ENCODE results near the gene TRPM1.

The TRPM1 gene

GRCh38 chr15:31081588-31082250, 19.8 kb downstream of the TRPM1 start:
- peak; percentile 97 for DNase-seq
- Histone ChIP-seq H3K4me1 (ENCODE audit: low read length) (peaks cover 81% of the 10 kb centered on the region), H3K4me2 (ENCODE audit: low read depth, low read length) (peak overlapping the region; percentile 85), H3F3A (ENCODE audit: insufficient read depth, low read length) (peaks cover 36% of the 10 kb centered on the region), H4K20me1 (ENCODE audit: insufficient read depth, low read length) (no peaks in the 10 kb centered on the region), H3K36me3 (replicated peaks; ENCODE audit: insufficient read depth, low read length) (no peaks in the 10 kb centered on the region), H2AFZ (ENCODE audit: low read length) (peak overlapping the region; percentile 18; the same call in 1 of the 2 replicates), H3K27ac (ENCODE audit: low read length) (peak overlapping the region; percentile 93), H3K9ac (ENCODE audit: low read length) (peak overlapping the region; percentile 60), H3K9me3 (replicated peaks; ENCODE audit: insufficient read depth, low read length) (no peaks in the 10 kb centered on the region), H3K9me2 (replicated peaks; ENCODE audit: insufficient read depth, low read length) (no peaks in the 10 kb centered on the region), H3K79me2 (ENCODE audit: low read length) (no peaks in the 10 kb centered on the region), H3K27me3 (replicated peaks; ENCODE audit: insufficient read depth, low read length) (no peaks in the 10 kb centered on the region), H3K4me3 (ENCODE audit: low read length) (peak overlapping the region; percentile 42)
- TF ChIP-seq EZH2 (optimal IDR thresholded peaks at IDR 0.05; ENCODE audit: low read depth, low read length) (no peak), CTCF (IDR thresholded peaks at IDR 0.05; ENCODE audit: low read length) (no peak), EZH2phosphoT487 (IDR thresholded peaks at IDR 0.05; ENCODE audit: low read length) (no peak)

GRCh38 chr15:31081056-31081455, 20.5 kb downstream of the TRPM1 start:
- Histone ChIP-seq H3K9ac (ENCODE audit: low read length) (peak overlapping the region; percentile 60), H3K27ac (ENCODE audit: low read length) (peak overlapping the region; percentile 93), H3F3A (ENCODE audit: insufficient read depth, low read length) (peaks cover 40% of the 10 kb centered on the region), H3K9me2 (replicated peaks; ENCODE audit: insufficient read depth, low read length) (no peaks in the 10 kb centered on the region), H2AFZ (ENCODE audit: low read length) (0 out of 2 replicates have a peak overlapping the region, but pooled peaks have one; percentile 18), H3K4me1 (ENCODE audit: low read length) (peaks cover 83% of the 10 kb centered on the region), H3K79me2 (ENCODE audit: low read length) (no peaks in the 10 kb centered on the region), H3K36me3 (replicated peaks; ENCODE audit: insufficient read depth, low read length) (no peaks in the 10 kb centered on the region), H3K4me3 (ENCODE audit: low read length) (0 out of 2 replicates have a peak overlapping the region, but pooled peaks have one; percentile 42), H4K20me1 (ENCODE audit: insufficient read depth, low read length) (no peaks in the 10 kb centered on the region), H3K9me3 (replicated peaks; ENCODE audit: insufficient read depth, low read length) (no peaks in the 10 kb centered on the region), H3K4me2 (ENCODE audit: low read depth, low read length) (peak overlapping the region; percentile 85; the same call in 1 of the 2 replicates), H3K27me3 (replicated peaks; ENCODE audit: insufficient read depth, low read length) (no peaks in the 10 kb centered on the region)
- TF ChIP-seq EZH2phosphoT487 (IDR thresholded peaks at IDR 0.05; ENCODE audit: low read length) (no peak), EZH2 (optimal IDR thresholded peaks at IDR 0.05; ENCODE audit: low read depth, low read length) (no peak), CTCF (IDR thresholded peaks at IDR 0.05; ENCODE audit: low read length) (no peak)
- peak; percentile 33 for DNase-seq

- H3K4me3 ChIP-seq (ENCODE audit: low read length), result no peak overlapping the region
These were observed 20.9 kb downstream of the TRPM1 start for GRCh38 chr15:31080591-31081014.

More at GRCh38 chr15:31080591-31081014, 20.9 kb downstream of the TRPM1 start:
- H3K9me3 ChIP-seq (replicated peaks; ENCODE audit: insufficient read depth, low read length), result no peaks in the 10 kb centered on the region
- H3K79me2 ChIP-seq (ENCODE audit: low read length), result no peaks in the 10 kb centered on the region
- peaks cover 85% of the 10 kb centered on the region for H3K4me1 ChIP-seq (ENCODE audit: low read length)
- no peaks in the 10 kb centered on the region for H4K20me1 ChIP-seq (ENCODE audit: insufficient read depth, low read length)
- no peaks in the 10 kb centered on the region for H3K36me3 ChIP-seq (replicated peaks; ENCODE audit: insufficient read depth, low read length)
- H3K27ac ChIP-seq (ENCODE audit: low read length), result peak overlapping the region; percentile 93; the same call in 1 of the 2 replicates
- H3K27me3 ChIP-seq (replicated peaks; ENCODE audit: insufficient read depth, low read length), result no peaks in the 10 kb centered on the region
- H3K9me2 ChIP-seq (replicated peaks; ENCODE audit: insufficient read depth, low read length), result no peaks in the 10 kb centered on the region
- no peak overlapping the region for H3K9ac ChIP-seq (ENCODE audit: low read length)
- TF ChIP-seq EZH2 (optimal IDR thresholded peaks at IDR 0.05; ENCODE audit: low read depth, low read length) (no peak), CTCF (IDR thresholded peaks at IDR 0.05; ENCODE audit: low read length) (no peak), EZH2phosphoT487 (IDR thresholded peaks at IDR 0.05; ENCODE audit: low read length) (no peak)
- peaks cover 40% of the 10 kb centered on the region for H3F3A ChIP-seq (ENCODE audit: insufficient read depth, low read length)
- H3K4me2 ChIP-seq (ENCODE audit: low read depth, low read length), result peak overlapping the region; percentile 85; the same call in 1 of the 2 replicates
- H2AFZ ChIP-seq (ENCODE audit: low read length), result no peak overlapping the region
- no peak for DNase-seq
